Hepatocyte (in vitro differentiated cells): ENCODE results near the gene RASEF.

Experiments used
- EZH2 ChIP-seq: fragments of 200-600 bp; sonication (generic); IDR thresholded peaks from 2 replicates; pipeline ENCODE4 v1.6.1; 2016; ENCODE audit warnings: antibody characterized with exemption, mild to moderate bottlenecking, borderline replicate concordance
- TF ChIP-seq, protein P1 (sequence below): fragments of 200-600 bp; sonication (generic); IDR thresholded peaks from 2 replicates; pipeline ENCODE4 v1.5.1; 2016; ENCODE audit warnings: antibody characterized with exemption, mild to moderate bottlenecking; ENCODE audit not compliant: poor library complexity

DNA sequence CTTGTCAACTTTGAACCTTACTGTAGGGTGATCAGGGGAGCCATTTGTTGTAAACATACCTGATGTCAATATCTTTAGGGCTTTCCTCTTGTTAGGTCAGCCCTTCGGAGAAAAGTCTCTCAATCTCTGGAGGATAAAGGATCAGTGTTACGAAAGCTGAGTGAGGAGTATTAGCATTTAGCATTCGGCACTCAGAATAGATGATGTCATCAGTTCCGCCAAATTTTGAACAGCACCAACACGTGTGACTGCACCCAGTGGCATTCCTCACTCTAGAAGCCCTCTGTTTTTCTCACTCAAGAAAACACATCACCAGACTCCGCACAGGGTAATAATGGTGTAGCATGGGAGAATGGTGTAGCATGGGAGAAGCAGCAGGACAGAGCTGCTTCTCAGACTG lies 87.8 kb downstream of the RASEF start:
- no peak for TF ChIP-seq EZH2
- TF ChIP-seq, protein P1, sequence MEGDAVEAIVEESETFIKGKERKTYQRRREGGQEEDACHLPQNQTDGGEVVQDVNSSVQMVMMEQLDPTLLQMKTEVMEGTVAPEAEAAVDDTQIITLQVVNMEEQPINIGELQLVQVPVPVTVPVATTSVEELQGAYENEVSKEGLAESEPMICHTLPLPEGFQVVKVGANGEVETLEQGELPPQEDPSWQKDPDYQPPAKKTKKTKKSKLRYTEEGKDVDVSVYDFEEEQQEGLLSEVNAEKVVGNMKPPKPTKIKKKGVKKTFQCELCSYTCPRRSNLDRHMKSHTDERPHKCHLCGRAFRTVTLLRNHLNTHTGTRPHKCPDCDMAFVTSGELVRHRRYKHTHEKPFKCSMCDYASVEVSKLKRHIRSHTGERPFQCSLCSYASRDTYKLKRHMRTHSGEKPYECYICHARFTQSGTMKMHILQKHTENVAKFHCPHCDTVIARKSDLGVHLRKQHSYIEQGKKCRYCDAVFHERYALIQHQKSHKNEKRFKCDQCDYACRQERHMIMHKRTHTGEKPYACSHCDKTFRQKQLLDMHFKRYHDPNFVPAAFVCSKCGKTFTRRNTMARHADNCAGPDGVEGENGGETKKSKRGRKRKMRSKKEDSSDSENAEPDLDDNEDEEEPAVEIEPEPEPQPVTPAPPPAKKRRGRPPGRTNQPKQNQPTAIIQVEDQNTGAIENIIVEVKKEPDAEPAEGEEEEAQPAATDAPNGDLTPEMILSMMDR = no peak
